ENCODE results near the gene SLC25A12.

DNA sequence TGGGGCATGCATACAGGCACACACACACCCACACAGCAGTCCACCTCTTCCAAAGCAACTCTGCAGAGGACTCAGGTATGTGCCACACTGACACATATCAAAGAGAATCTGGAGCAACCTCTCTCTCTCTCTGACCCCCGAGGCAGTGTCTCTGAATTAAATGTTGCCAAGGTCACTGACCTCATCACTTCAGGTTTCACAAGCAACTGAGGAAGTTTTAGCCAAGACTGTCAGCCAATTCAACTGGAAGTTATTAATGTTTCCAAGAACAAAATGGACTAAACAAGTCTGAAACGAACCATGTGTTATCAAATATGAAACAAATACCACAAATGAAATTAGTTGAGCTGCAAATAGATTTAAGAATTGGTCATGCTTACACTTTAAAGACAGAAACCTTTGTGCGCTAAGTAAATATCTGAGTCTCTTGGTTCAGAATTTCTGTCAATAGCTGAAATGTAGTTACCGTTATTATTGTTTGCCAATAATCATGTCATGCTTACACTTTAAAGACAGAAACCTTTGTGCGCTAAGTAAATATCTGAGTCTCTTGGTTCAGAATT is 86.1 kb downstream of the SLC25A12 start:
- TF ChIP-seq POLR2AphosphoS5 (IDR thresholded peaks at IDR 0.05; ENCODE audit: control insufficient read depth, insufficient read depth, low read depth, low read length) (no peak), MXI1 (IDR thresholded peaks at IDR 0.05; ENCODE audit: low read depth, low read length) (no peak)
- TF ChIP-seq, protein P1, sequence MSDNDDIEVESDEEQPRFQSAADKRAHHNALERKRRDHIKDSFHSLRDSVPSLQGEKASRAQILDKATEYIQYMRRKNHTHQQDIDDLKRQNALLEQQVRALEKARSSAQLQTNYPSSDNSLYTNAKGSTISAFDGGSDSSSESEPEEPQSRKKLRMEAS (CRISPR knock-in tag; IDR thresholded peaks at IDR 0.05), result no peak

Measured in K562 (cell line).